Astrocyte (in vitro differentiated cells and primary cell): ENCODE data around the gene CYP3A4.

Source experiments
- CTCF ChIP-seq: IDR thresholded peaks from 2 replicates; pipeline ENCODE4 v1.5.1; 2011; ENCODE audit warnings: low read depth, mild to moderate bottlenecking, inconsistent platforms, low read length, moderate library complexity; ENCODE audit not compliant: insufficient read depth
- EZH2 ChIP-seq: IDR thresholded peaks from 2 replicates; pipeline ENCODE4 v1.6.1; 2012; ENCODE audit warnings: mild to moderate bottlenecking, low read length, inconsistent platforms; ENCODE audit not compliant: insufficient read depth

GRCh38 chr7:99748846-99749579, 35.0 kb downstream of the CYP3A4 start:
- TF ChIP-seq CTCF (no peak), EZH2 (no peak)
